22Rv1 (cell line): Measurements from ENCODE around the gene IER5.
A peak's percentile ranks its signal among the peaks of the same experiment; 100 is the strongest.

Experiments used
- H3K27ac ChIP-seq: fragments of 450-650 bp; 2 replicates; pipeline ENCODE4 v1.5.1; 2017
- CTCF ChIP-seq: fragments of 450-650 bp; IDR thresholded peaks from 2 replicates; pipeline ENCODE4 v1.5.1; 2017; ENCODE audit warnings: mild to moderate bottlenecking
- ZFX ChIP-seq: fragments of 450-650 bp; IDR thresholded peaks from 2 replicates; pipeline ENCODE4 v1.6.1; 2017; ENCODE audit warnings: antibody characterized with exemption, borderline replicate concordance

The IER5 gene

GRCh38 chr1:181116819-181117390 is 28.4 kb downstream of the IER5 start:
- TF ChIP-seq CTCF = no peak
- no peak for TF ChIP-seq ZFX
- H3K27ac ChIP-seq = peak overlapping the region; percentile 20; the same call in 1 of the 2 replicates

DNA sequence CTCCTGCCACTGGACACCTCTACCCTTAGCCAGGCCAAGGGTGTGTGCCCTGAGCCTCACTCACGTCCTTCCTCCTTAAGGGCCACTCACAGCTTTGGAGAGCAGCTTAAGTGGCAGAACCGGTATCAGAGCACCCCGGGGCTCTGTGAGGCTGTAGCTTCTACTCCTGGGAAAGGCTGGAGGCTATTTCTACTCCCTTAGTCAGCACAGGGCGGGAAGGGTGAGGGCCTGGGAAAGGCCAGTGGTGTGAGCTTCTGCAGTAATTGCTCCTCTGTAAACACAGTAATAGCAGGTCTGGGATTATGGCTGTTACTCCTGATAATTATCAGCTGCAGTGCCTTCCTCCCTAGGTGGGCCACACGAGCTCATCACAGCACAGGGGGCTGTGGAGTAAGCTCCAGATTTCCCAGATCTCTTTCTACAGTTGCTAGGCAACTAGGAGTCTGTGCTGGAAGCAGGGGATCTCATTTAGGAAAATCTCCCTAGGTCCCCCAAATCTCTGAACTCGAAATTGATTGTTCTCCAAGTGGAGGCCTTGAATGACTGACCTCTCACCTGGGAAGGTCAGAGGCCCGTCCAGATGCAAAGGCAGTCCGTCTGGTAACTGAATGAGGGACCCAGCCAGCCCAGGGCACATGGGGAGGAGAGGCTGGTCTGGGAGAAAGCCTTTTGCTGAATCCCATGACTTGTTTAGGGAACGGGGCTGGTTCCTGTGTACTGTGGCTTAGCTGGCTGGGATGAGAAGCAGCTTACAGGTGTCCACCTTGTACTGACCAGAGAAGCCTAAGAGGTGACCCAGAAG is 29.3 kb downstream of the IER5 start:
- TF ChIP-seq ZFX (no peak), CTCF (no peak)
- peak overlapping the region; percentile 20; the same call in 1 of the 2 replicates for H3K27ac ChIP-seq

- H3K27ac ChIP-seq = peak overlapping the region; percentile 68
- TF ChIP-seq CTCF (no peak), ZFX (no peak)
Observed at GRCh38 chr1:181119093-181119989, 30.8 kb downstream of the IER5 start.

DNA sequence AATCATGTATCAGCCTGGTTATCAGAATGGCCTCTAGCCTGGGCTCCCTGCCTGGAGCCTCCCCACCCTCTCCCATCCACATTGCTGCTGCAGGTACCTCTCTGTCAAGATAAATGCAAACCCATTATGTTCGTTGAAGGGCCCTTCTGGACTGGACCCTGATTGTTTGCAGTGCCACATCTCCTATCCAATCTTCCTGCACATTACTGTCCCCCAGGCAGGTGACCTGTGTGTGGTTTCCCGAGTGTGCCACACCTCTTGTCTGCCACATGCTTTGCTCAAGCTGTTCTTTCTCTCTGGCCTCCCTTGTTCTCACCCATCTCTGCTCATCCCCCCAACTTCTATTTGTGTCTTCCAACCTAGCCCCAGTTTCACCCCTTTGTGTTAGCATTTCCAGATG is 32.4 kb downstream of the IER5 start:
- H3K27ac ChIP-seq = no peak overlapping the region
- TF ChIP-seq CTCF (no peak), ZFX (no peak)

GRCh38 chr1:181121498-181121897 is 33.0 kb downstream of the IER5 start:
- H3K27ac ChIP-seq = no peak overlapping the region
- no peak for TF ChIP-seq CTCF
- no peak for TF ChIP-seq ZFX

- TF ChIP-seq ZFX (no peak), CTCF (no peak)
- H3K27ac ChIP-seq = no peak overlapping the region
Observed at GRCh38 chr1:181122222-181122621, 33.7 kb downstream of the IER5 start.

DNA sequence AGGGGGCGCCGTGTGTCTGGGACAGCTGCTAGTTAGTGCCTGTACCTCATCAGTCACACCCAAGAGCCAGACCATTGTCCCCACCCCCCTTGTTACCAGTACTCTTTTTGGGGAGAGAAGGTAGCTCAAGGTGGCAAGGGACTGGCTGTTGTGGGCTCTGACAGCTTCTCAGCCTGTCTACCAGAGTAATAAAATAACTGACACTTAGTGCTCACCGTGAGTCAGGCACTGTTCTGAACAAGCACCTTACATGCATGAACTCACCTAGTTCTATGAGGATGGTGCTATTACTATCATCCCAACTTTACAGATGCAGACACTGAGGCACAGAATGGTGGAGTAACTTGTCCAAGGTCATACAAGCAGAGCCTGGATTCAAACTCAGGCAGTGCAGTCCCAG is 34.7 kb downstream of the IER5 start:
- no peak for TF ChIP-seq CTCF
- TF ChIP-seq ZFX = no peak
- no peak overlapping the region for H3K27ac ChIP-seq
